Stomach (tissue), 4 donors: ENCODE results near the gene NKAIN2.

ENCODE experiments used
- EP300 ChIP-seq: sonication (generic); formaldehyde crosslinking; IDR thresholded peaks from one replicate; pipeline ENCODE4 v1.6.1; 2017; ENCODE audit warnings: antibody characterized with exemption
- POLR2A ChIP-seq, 4 donors: fragments of 450-650 bp; IDR thresholded peaks; one replicate each; pipeline ENCODE4 v1.6.1; 2016; ENCODE audit warnings: antibody characterized with exemption in 4 of 4, control low read depth in 2 of 4, mild to moderate bottlenecking in 1 of 4, moderate library complexity in 1 of 4
- TF ChIP-seq, protein P1 (sequence below), 7 experiments: fragments of 450-650 bp in 4 of 7; fragments of 200-600 bp in 3 of 7; sonication (generic) in 3 of 7; IDR thresholded peaks; one replicate each; pipeline ENCODE4 v1.5.1; 2016 to 2019; ENCODE audit warnings: antibody characterized with exemption in 7 of 7, control low read depth in 2 of 7, mild to moderate bottlenecking in 1 of 7

DNA sequence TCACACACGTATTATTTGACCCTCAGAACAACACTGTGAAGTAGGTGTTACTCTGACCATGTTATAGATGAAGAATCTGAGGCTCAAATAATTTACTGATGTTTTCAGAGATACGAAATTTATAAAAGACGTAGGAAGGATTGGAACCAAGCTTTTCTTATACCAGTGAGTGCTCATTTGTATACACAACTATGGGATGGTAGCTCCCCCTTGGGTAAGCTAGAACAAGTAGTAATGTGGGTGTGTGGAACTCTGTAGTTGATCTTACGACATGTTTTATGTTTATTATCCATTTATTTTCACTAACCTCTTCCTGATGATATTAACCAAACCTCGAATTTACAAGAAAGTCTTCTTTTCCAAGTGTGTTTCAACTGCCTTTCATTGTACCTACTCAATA, 248.5 kb downstream of the NKAIN2 start:
- TF ChIP-seq, protein P1, sequence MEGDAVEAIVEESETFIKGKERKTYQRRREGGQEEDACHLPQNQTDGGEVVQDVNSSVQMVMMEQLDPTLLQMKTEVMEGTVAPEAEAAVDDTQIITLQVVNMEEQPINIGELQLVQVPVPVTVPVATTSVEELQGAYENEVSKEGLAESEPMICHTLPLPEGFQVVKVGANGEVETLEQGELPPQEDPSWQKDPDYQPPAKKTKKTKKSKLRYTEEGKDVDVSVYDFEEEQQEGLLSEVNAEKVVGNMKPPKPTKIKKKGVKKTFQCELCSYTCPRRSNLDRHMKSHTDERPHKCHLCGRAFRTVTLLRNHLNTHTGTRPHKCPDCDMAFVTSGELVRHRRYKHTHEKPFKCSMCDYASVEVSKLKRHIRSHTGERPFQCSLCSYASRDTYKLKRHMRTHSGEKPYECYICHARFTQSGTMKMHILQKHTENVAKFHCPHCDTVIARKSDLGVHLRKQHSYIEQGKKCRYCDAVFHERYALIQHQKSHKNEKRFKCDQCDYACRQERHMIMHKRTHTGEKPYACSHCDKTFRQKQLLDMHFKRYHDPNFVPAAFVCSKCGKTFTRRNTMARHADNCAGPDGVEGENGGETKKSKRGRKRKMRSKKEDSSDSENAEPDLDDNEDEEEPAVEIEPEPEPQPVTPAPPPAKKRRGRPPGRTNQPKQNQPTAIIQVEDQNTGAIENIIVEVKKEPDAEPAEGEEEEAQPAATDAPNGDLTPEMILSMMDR (IDR thresholded peaks at IDR 0.05) = no peak
- TF ChIP-seq POLR2A (IDR thresholded peaks at IDR 0.05) (no peak), EP300 (no peak)
